Cardiac fibroblast (primary cell): ENCODE data around the gene ZNF595.

Experiments used
- DNase-seq, 2 donors: peaks; one replicate each; pipeline versions ENCODE4 v3.0.0 to v3.0.0-alpha.2; 2010; ENCODE audit warnings: low read depth in 2 of 2
- H3K4me3 ChIP-seq, 2 donors: replicated peaks in 1 of 2; 1 replicate in 1 of 2; 2 replicates in 1 of 2; pipeline ENCODE4 v1.5.1; 2011; ENCODE audit warnings: low read depth in 2 of 2, low read length in 2 of 2, mild to moderate bottlenecking in 2 of 2, moderate library complexity in 1 of 2
- CTCF ChIP-seq: IDR thresholded peaks from one replicate; pipeline ENCODE4 v1.5.1; 2011; ENCODE audit warnings: low read depth, mild to moderate bottlenecking, low read length, inconsistent platforms

Gene ZNF595

GRCh38 chr4:107444-108429 is 54.6 kb downstream of the ZNF595 start:
- H3K4me3 ChIP-seq: no peak overlapping the region
- TF ChIP-seq CTCF: no peak
- DNase-seq: no peak

- TF ChIP-seq CTCF: no peak
- DNase-seq: no peak
- H3K4me3 ChIP-seq: no peak overlapping the region
Observed at GRCh38 chr4:112771-113170, 59.6 kb downstream of the ZNF595 start.

- DNase-seq: no peak
- no peak for TF ChIP-seq CTCF
- H3K4me3 ChIP-seq: no peak overlapping the region
Observed at GRCh38 chr4:113732-114131, 60.6 kb downstream of the ZNF595 start.

GRCh38 chr4:114149-114548 is 61.0 kb downstream of the ZNF595 start:
- DNase-seq: no peak
- no peak for TF ChIP-seq CTCF
- no peak overlapping the region for H3K4me3 ChIP-seq

GRCh38 chr4:116499-116898 is 63.4 kb downstream of the ZNF595 start:
- no peak for DNase-seq
- TF ChIP-seq CTCF: no peak
- no peak overlapping the region for H3K4me3 ChIP-seq

GRCh38 chr4:120616-121015 is 67.5 kb downstream of the ZNF595 start:
- no peak for DNase-seq
- H3K4me3 ChIP-seq: no peak overlapping the region
- no peak for TF ChIP-seq CTCF
